Keratinocyte (primary cell): ENCODE data around the gene STPG2.

Experiments used
- CTCF ChIP-seq, 3 experiments: IDR thresholded peaks in 1 of 3; conservative IDR thresholded peaks in 1 of 3; optimal IDR thresholded peaks in 1 of 3; 2 replicates in 2 of 3; 3 replicates in 1 of 3; pipeline versions ENCODE3 to v1.5.1; 2011; ENCODE audit warnings: low read length in 3 of 3, mild to moderate bottlenecking in 3 of 3, moderate library complexity in 2 of 3, control low read depth in 1 of 3, inconsistent platforms in 1 of 3; ENCODE audit not compliant: insufficient read depth in 2 of 3; ENCODE audit errors: extremely low read depth in 1 of 3
- EZH2 ChIP-seq: IDR thresholded peaks from one replicate; pipeline ENCODE4 v1.6.1; 2012; ENCODE audit warnings: inconsistent platforms, mild to moderate bottlenecking, low read length, moderate library complexity

DNA sequence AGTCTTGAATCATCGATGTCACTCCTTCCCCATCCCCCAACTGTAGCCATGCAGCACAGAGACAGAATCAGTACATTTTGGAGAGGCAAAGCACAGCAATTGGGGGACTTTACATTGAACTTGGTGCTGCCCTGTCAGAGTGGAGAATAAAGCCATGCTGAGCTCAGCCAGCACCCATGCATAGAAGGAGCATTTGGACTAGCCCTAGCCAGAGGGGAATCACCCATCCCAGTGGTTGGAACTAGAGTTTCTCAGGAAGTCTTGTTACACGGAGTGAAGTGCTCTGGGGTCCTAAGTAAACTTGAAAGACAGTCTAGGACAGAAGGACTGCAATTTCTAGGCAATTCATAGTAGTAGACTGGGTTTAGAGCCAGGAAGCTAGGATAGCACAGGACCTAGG, 49.6 kb downstream of the STPG2 start:
- no peak for TF ChIP-seq CTCF (optimal IDR thresholded peaks at IDR 0.05 in 1 of 3, IDR thresholded peaks at IDR 0.05 in 1 of 3, conservative IDR thresholded peaks at IDR 0.05 in 1 of 3; ENCODE audit: extremely low read depth in 1 of 3, insufficient read depth in 2 of 3, low read length in 3 of 3)
- no peak for TF ChIP-seq EZH2
